GM21619 (cell line): ENCODE measurements around the gene TUBA4A.
"Not testable (repeated sequence)": the region's sequence is repeated elsewhere in the genome, so short reads cannot be mapped to it uniquely, and the experiment has no call there.

Source experiments
- ATAC-seq: cut with Tn5 transposase; IDR thresholded peaks from one replicate; pipeline ENCODE4 v1.9.1; 2021; ENCODE audit not compliant: unreplicated experiment

TUBA4A gene

GRCh38 chr2:219214141-219214540 lies 39.6 kb downstream of the TUBA4A start:
- no peak for ATAC-seq

DNA sequence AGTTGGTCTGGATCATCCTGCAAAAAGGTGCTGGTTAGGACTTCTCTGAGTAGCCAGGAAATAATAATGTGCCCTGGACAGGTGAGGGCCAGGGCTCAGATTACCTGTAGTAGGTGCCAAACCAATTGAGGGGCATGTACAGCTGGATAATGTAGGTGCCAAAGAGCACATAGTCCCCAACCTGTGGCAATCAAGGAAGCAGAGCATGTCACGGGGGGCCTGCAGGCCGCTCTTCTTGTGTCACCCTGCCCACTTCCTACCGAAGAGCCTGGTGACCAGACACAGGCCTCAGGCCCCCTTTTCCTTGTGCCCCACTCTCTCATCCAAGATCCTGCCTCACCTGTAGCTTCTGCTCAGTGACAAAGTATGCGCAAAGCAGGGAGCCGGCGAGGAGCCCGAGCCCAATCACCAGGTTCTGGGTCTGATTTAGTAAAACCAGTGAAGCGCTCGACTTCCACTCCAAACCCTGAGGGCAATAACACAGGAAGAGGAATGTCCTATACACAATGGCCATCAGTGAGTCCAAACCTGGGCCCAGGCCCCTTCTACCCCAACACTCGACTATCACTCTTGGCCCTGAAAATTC lies 40.1 kb downstream of the TUBA4A start:
- ATAC-seq: no peak

- ATAC-seq: no peak
Measured at GRCh38 chr2:219213026-219213415, 40.7 kb downstream of the TUBA4A start.

DNA sequence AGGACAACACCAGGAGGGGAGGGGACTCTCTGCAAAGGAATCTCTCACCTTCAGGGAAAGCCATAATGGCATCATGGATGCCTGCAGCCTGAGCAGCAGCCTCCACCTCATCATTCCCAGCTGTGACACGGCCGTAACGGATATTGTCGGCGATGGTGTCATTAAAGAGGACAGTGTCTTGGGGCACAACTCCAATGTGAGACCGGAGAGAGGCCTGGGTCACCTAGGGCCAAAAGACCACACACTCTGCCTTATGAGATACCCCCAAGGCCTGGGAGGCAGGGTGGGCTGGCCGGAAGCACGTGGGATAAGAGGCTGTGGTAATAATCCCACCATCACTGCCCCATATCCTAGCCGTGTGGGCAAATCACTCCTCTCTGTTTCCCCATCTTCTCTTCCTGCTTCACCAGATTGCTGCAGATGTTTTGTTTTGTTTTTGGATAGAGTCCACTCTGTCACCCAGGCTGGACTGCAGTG lies 42.8 kb downstream of the TUBA4A start:
- ATAC-seq: no peak

GRCh38 chr2:219210196-219210885 lies 43.4 kb downstream of the TUBA4A start:
- ATAC-seq: no peak

- no peak for ATAC-seq
Measured at GRCh38 chr2:219209236-219210195, 44.2 kb downstream of the TUBA4A start.

DNA sequence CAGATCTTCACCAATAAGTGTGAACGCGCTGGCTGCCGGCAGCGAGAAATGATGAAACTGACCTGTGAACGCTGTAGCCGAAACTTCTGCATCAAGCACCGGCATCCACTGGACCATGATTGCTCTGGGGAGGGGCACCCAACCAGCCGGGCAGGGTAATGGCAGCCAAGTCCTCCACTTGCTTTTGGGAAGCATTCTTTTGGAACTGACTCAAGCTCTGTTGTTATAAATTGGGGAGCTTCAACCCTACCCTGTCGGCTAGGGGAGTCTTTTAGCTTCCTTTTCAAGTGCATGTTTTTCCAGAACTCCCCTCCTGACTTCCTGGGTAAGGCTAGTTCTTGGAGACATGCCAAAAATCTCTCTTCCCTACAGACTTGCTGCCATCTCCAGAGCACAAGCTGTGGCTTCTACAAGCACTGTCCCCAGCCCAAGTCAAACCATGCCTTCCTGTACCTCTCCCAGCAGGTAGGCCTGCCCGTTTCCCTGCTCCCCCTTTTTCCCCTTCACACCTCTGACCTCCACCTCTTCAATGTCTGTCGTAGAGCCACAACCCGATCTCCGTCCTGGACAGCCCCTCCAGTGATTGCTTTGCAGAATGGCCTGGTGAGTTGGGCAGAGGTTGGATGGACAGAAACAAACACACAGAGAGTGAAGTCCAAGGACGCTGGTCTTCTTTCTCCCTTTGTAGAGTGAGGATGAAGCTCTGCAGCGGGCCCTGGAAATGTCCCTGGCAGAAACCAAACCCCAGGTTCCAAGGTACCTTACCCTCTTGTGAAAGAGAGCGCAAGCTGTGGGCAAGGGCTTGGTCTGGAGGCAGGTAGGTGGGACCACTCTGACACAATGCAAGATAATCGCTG lies 45.6 kb downstream of the TUBA4A start:
- no peak for ATAC-seq

DNA sequence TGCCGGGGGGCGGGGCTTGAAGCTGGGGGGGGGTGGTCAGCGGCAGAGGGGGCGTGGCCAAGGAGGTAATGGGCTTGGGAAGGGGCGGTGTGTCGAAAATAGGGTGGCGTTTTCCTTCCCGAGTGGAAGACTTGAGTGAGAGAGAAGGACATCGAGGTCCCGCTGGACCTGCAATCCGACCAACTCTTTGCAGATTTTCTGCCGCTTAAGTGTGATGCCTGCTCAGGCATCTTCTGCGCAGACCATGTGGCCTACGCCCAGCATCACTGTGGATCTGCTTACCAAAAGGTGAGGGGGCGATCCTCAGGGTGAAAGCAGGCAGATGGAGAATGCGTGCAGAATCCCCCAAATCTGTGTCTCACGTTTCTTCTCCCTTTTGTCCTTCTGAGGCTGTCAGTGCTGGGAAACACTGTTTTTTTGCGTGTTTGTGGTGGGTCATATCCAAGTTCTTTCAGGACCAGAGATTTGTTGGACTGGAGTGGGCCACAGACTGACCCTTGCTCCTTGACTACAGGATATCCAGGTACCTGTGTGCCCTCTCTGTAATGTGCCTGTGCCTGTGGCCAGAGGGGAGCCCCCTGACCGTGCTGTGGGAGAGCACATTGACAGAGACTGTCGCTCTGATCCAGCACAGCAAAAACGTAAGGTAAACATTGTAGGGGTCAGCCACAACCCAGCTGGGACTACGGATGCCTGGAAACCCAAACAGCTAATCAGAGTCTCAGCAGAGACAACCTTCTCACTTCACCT lies 46.4 kb downstream of the TUBA4A start:
- ATAC-seq: no peak

DNA sequence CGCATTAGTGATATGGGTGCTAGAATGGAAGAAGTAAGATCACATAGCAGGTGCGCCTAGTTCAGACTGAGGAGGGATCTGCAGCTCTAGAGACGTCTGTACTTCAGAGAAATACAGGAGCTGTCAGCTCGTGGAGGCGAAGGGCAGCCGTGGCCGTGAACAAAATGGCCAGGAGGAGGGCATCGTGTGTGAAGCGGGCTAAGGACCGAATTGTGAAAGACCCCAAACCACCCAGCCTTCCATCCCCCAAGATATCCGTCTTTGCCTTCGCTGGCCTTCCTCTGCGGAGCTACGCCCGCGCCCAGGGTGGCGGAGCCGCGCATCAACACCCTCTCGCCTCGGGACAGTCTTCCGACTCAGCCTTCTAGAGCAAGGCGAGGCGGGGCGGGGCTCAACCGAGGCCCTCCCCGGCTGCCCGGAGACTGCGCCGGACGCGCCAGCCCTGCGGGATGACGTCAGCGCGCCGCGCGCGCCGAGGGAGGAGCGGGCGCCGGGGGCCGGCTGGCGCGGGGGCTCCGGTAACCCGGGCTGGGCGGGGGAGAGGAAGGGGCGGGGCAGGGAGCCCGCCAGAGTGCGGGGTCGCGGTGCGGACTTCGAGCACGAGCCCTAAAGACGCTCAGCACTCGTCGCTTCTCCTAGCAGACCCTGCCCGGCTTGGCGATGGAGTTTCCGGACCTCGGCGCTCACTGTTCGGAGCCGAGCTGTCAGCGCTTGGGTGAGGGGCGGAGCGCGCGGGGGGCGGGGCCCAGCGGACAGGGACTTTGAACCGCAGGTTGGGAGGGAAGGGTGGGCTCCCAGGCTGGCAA lies 47.2 kb downstream of the TUBA4A start, which contains the start of gene ZFAND2B:
Gene ZFAND2B, plus strand, starts transcription at position 455 of the 806 bp plus-strand sequence. Its CDS starts 206 bp downstream, at position 661.
- peak; percentile 98 for ATAC-seq

DNA sequence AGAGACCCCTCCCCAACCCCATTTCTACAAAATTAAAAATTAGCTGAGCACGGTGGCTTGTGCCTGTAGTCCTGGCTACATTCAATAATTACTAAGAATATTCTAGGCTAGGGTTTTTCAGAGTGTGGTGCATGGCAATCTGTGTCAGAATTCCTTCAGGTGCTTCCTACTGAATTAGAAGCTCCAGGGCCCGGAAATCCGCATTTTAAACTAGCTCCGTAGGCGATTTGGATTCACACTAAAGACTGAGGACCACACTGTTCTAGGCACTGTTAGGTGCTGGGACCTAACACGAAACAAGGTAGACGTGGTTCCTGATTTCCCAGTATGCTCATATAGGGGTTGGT lies 47.8 kb downstream of the TUBA4A start:
- ATAC-seq: no peak

DNA sequence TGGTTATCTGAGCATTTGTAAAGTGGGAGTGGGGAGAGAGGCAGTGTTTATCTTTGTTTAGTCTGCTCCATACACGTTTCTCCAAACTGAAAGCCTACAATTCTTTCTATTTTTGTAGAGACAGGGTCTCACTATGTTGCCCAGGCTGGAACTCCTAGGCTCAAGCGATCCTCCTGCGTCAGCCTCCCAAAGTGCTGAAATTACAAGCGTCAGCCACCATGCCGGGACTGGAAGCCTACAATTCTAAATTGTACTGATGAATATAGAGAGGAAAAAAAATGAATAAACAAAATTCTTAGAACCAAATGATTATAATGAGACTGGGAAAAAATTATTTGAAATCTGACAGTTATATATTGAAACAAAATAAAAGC lies 48.6 kb downstream of the TUBA4A start:
- ATAC-seq: no peak

DNA sequence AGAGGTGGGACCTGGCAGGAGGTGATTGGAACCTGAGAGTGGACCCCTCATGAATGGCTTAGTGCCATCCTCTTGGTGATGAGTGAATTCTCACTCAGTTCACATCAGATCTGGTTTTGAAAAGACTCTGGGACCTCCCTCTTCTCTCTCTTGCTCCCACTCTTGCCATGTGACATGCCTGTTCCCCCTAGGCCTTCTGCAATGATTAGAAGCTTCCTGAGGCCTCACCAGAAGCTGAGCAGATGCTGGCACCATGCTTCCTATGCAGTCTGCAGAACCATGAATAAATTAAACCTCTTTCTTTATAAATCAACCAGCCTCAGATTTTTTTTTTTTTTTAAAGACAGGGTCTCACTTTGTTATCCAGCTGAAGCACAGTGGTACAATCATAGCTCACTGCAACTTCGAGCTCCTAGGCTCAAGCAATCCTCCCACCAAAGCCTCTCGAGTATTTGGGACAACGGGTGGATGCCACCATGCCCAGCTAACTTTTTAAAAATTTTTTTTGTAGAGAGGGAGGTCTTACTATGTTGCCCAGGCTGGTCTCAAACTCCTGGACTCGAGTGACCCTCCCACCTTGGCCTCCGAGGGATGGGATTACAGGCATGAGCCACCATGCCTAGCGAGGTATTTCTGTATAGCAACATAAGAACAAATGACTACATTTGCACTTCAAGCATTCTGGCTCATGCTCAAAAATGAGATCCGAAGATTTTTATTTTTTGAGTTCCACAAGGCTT lies 49.1 kb downstream of the TUBA4A start:
- no peak for ATAC-seq

GRCh38 chr2:219201331-219201730 lies 52.4 kb downstream of the TUBA4A start:
- ATAC-seq: not testable (repeated sequence)

DNA sequence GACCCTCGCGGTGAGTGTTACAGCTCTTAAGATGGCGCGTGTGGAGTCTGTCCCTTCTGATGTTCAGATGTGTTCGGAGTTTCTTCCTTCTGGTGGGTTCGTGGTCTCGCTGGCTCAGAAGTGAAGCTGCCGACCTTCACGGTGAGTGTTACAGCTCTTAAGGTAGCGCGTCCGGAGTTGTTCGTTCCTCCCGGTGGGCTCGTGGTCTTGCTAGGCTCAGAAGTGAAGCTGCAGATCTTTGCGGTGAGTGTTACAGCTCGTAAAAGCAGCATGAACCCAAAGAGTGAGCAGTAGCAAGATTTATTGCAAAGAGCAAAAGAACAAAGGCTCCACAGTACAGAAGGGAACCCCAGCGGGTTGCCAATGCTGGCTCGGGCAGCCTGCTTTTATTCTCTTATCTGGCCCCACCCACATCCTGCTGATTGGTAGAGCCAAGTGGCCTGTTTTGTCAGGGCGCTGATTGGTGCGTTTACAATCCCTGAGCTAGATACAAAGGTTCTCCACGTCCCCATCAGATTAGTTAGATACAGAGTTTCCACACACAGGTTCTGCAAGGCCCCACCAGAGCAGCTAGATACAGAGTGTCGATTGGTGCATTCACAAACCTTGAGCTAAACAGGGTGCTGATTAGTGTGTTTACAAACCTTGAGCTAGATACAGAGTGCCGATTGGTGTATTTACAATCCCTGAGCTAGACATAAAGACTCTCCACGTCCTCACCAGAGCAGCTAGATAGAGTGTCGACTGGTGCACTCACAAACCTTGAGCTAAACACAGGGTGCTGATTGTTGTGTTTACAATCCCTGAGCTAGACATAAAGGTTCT lies 53.0 kb downstream of the TUBA4A start:
- ATAC-seq: not testable (repeated sequence)
